Right lung (tissue), 10 donors: ENCODE measurements around the gene TMEM198. TPM values are rescaled to one million over a fixed set of nuclear protein-coding genes. Genes with fewer than 3 reads are reported as not detected.

Experiments used
- DNase-seq, 2 donors: peaks; one replicate each; pipeline ENCODE4 v3.0.0-alpha.2; 2013
- long read RNA-seq, 8 donors: transcript quantifications; one replicate each; lab custom pipeline, GENCODE V29; 2026
- polyA plus RNA-seq, 5 donors: library from polyadenylated mRNA; unstranded; fragments of 120-200 nt; gene quantifications; one replicate each; pipeline versions ENCODE4 v1.2.1 to v1.2.3, GENCODE V29; 2013; ENCODE audit warnings: inconsistent platforms in 1 of 5, low replicate concordance in 1 of 5; ENCODE audit not compliant: insufficient read length in 5 of 5, insufficient read depth in 1 of 5

TMEM198 gene
- 1 to 10 TPM; 2.0 to 4.2 (median 2.6) TPM for polyA plus RNA-seq
- long read RNA-seq, donor 1, partial matches to known transcripts: 0 of 1 reads
- long read RNA-seq, donor 1, other reads (novel, unspliced or antisense): 0 of 1 reads
- long read RNA-seq, donor 2, partial matches to known transcripts: 0 of 1 reads
- long read RNA-seq, donor 2, other reads (novel, unspliced or antisense): 0 of 1 reads
- long read RNA-seq, donor 3: 0 reads
- long read RNA-seq, donor 4, partial matches to known transcripts: 43 of 77 reads
- long read RNA-seq, donor 4, other reads (novel, unspliced or antisense): 34 of 77 reads
- long read RNA-seq, donor 5, partial matches to known transcripts: 0 of 1 reads
- long read RNA-seq, donor 5, other reads (novel, unspliced or antisense): 0 of 1 reads
- long read RNA-seq, donor 6: 0 reads
- long read RNA-seq, donor 7, partial matches to known transcripts: 0 of 1 reads
- long read RNA-seq, donor 7, other reads (novel, unspliced or antisense): 0 of 1 reads
- long read RNA-seq, donor 8: 0 reads

GRCh38 chr2:219543596-219544358, at the start of gene TMEM198, which contains the start of gene CHPF:
TSS of gene TMEM198 (plus strand) at chr2:219544028. CDS start at chr2:219544728, 700 bp downstream.
TSS of gene CHPF (minus strand) at chr2:219543809. CDS start at chr2:219543538, 271 bp downstream.
- DNase-seq: peak; percentile 99

- DNase-seq: no peak
Measured at GRCh38 chr2:219494952-219495530, 48.8 kb upstream of the TMEM198 start.

DNA sequence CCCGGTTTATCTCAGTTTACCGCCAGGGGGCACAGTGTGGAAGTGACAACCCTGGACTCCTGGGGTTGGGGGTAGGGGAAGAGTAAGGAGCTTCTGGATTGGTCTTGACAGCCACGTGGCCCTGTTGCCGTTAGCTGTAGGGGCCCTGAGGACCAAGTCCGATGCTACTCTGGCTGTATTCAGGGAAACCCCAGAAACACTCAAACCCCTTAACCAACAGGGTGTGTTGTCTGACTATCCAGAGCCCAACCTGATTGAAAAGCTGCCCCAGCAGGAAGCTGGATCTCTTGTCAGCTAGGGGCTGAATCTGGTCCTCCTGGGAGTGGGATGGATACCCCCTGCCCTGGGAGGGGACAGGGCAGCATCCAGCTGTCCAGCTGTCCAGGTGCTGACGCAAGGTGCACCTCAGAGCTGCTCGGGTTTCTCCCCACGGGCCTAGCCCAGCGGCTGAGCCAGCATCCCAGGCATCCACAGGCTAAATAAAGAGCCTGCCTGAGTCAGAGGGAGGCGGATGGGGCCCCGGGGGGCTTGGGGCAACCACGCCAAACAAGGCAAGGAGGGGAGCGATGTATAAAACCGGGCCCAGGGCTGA, 48.2 kb upstream of the TMEM198 start:
- DNase-seq: no peak

DNA sequence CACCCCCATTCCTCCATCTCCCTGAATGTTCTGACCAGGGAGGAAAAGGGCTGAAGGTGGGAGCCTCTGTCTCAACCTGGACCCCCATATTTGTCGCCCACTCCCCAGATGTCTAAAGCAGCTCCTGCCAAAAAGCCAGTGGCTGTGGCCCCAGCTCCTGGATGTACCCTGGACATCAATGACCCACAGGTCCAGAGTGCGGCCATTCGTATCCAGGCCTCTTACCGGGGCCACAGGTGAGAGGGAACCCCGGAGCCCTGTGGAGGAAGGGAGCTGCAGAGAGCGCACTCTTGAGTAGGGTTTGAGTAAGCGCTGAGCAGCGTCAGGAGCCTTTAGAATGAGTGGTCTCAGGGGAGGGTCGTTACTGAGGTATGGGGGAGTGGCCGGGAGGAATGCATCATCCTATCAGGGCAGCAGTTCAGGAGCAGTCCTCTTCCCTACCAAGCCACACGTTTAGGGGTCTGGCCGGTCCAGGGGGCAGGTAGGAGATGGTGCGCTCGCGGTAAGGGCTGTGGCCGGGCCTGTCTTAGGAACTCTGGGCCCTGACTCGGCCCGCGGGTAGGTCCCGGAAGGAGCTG, 47.5 kb upstream of the TMEM198 start:
- DNase-seq: no peak

GRCh38 chr2:219496825-219497494, 46.9 kb upstream of the TMEM198 start:
- no peak for DNase-seq

DNA sequence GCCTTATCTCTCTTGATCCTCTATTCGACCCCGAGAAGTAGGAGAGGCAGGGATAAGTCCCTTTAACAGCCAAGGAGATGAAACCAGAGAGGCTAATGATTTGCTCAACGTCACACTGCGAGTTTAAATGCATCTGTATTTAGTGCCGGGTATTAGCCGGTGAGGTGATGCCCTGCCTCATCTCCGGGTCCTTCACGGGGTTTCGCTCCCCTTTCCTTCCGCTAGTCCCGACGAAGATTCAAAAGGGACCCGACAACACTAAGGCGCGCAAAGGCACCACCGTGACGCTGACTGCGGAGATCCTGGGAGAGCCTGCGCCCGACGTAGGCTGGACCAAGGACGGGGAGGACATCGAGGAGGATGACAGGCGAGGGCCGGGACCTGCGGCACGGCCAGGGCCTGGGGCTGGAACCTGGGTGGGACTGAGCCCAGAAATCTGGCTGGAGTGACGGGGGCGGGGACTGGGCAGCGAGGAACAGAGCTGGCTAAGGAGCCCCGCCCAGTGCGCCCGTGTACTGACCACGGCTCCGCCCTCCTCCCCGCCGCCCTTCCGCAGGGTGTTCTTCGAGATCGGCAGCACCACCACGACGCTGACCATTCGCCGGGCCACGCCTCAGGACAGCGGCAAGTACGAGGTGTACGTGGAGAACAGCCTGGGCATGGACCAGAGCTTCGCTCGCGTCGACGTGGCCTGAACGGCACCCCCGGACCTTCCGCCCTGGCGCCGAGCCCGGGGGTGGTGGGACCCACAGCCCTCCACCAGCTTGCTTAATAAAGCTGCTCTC, 46.1 kb upstream of the TMEM198 start:
- DNase-seq: no peak

DNA sequence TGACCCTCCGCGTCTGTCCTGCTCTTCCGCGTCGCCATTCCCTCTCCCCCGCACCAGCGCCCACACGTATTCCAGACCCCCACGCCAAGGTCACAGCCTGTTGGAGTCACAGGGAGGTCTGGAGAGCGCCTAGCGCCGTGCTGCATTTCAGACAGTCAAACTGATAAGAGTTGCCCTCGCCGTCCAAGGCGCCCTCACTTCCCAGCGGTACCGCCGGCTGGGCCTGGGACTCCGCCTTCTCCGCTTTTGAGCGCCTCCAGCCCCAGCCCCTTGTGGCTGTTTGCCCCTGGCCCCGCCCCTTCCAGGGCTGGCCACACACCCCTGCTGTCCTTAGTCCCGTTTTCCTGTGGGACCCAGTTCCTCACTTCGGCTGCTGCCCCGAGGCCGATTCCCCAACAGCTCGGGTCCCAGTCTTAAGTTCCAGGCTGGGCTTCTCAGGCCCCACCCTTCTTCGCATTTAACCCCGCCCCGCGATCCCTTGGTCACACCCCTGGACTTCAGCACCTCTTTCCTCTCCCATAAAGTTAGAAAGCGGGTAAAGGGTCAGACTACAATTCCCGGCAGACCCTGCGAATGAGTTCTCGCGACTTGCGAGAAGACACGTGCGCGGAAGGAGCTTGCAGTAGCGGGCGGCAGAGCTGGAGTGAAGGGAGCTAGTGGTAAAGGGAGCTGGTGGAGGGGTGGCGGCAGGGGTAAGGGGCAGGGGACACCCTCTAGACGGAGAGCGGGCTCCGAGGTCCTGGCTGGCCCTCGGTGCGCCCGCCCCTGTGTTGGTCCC, 45.4 kb upstream of the TMEM198 start, which contains the start of gene GMPPA:
Gene GMPPA, plus strand, starts transcription at position 612 of the 778 bp plus-strand sequence. CDS start 1,085 bp downstream, outside the sequence.
- peak; percentile 97 for DNase-seq

DNA sequence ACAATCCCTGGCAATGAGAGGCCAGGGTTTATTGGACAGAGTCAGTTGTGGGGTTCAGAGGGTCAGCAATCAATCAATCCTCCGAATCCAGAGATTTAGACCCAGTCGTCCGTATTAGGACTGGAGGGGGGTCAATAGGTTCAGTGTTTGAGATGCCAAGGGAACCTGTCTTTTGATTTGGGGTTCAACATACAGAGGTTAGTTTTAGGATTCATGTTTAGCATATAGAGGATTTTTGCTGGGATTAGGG, 44.8 kb upstream of the TMEM198 start:
- no peak for DNase-seq

DNA sequence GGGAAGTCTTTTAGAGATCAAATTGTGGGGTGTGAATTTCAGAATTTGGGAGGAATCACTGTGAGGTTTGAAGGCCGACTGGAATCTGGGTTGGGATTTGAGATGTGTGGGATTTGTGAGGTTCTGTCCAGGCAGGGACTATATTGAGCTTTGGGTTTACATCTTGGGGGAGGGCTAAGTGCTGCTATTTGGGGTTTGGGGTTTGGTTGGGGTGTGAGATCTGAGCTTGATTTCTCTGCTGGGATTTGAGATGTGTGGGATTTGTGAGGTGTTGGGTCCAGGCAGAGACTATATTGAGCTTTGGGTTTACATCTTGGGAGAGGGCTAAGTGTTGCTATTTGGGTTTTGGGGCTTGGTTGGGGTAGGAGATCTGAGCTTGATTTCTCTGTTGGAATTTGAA, 44.3 kb upstream of the TMEM198 start:
- DNase-seq: no peak

- no peak for DNase-seq
Measured at GRCh38 chr2:219500135-219500534, 43.7 kb upstream of the TMEM198 start.

- DNase-seq: no peak
Measured at GRCh38 chr2:219501849-219502248, 42.0 kb upstream of the TMEM198 start.

GRCh38 chr2:219502618-219503017, 41.2 kb upstream of the TMEM198 start:
- DNase-seq: no peak

- no peak for DNase-seq
Measured at GRCh38 chr2:219505585-219505984, 38.2 kb upstream of the TMEM198 start.

DNA sequence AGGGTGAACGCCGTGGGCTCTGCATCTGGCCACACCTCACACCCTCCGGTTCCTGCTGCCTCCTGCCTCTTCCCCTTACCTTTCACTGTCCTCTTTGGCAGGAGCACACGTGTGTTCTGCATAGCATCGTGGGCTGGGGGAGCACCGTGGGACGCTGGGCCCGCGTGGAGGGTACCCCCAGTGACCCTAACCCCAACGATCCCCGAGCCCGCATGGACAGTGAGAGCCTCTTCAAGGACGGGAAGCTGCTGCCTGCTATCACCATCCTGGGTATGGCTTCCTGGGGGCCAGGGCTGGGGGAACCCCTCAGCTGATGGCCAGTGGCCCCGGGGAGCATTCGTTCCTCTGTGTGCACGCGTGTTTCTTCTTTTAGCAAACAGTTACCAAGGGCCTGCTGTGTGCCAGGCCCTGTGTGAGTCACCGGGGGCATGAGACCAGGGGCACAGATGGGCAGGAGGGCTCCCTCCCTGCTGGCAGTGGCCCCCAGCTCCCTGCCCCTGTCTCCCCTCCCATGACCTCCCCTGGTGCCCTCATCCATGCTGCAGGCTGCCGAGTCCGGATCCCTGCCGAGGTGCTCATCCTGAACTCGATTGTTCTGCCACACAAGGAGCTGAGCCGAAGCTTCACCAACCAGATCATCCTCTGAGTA, 37.6 kb upstream of the TMEM198 start:
- DNase-seq: no peak

DNA sequence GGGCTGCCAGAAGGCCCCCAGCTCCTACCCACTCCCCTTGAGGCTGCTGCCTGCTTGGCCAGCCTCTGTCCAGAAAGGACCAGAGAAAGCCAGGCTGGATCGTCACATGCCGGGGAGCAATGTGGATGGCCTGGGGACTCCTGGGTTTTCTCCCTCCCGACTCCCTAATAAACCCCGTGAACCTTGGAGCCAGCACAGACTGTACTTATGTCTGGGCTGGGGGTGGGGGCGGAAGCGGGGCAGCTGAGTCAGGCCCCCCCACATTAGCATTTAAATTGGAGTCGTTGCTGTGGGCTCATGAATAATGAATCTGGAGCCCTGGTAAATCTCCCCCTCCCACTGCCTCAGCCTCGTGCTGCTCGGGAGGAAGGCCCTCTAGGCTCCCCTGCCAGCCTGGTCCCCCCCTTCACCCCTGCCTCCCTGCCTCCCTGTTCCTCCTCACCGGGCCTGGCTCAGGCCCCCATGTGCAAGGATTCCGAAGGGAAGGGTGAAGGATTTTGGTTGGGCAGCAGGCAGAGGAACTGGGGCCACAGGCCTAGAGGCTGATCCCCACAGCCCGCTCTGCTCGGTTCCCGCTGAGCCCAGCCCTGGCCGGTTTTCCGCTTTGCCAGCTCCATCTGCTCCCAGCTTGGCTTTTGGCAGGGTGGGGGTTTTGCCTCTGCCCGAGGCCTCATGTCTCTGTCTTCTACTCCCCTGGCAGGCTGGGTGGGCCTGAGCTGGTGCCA, 36.9 kb upstream of the TMEM198 start:
- DNase-seq: no peak

DNA sequence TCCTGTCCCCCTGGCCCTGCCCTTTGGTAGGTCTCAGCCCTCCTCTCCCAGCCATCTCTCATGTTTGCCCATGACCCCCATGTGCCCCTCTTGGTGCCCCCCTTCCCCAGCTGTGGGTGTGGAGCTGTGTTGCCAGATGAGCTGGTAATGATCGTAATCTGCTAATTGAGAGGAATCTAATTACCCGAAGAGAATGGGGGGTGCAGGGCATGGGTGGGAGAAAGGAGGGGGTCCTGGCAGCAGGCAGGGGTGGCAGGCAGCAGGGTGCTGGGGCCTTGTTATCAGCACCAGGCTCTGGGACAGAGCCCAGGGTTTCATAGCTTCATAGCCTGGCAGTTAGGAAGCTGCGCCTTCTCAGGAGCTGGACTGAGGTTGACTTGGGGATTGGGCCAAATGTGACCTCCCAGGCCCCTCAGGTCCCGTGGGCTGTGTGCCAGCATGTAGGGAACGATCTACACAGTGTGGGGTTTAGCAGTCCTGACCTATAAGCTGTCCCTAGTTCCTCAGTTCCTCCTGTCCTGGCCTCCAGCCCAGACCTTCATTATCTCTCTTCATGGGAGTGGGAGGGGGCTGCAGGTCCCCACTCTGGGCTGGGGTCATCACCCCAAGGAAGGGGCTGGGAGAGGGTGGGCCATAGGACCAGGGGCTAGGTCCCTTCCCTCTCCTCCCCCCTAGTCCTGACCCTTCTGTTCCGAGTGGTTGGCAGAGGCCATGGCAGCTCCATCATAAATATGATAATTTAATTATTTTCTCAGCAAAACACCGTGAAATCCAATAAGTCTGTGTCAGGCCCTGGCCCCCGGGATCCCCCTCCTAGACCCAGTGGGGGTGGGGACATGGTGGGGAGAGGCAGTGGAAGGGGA, 36.0 kb upstream of the TMEM198 start:
- DNase-seq: no peak

- DNase-seq: no peak
Measured at GRCh38 chr2:219508444-219508734, 35.4 kb upstream of the TMEM198 start.
